Common myeloid progenitor, CD34-positive (primary cell): Measurements from ENCODE around the gene MEGF11.
A peak's percentile ranks its signal among the peaks of the same experiment; 100 is the strongest.

Experiments used
- CTCF ChIA-PET: fragments of 350-600 bp; sonication (Branson Sonifier 250); formaldehyde crosslinking; loops from one replicate; lab custom pipeline; 2021; ENCODE audit warnings: antibody characterized with exemption; lab: Charles Lee
- POLR2A ChIA-PET: fragments of 350-600 bp; sonication (Branson Sonifier 250); formaldehyde crosslinking; loops from one replicate; lab custom pipeline; 2021; ENCODE audit warnings: antibody characterized with exemption; lab: Charles Lee
- DNase-seq, 3 donors: peaks; one replicate each; pipeline versions ENCODE4 v3.0.0 to v3.0.0-alpha.2; 2013
- H3K27ac ChIP-seq, 2 experiments: 1 replicate in 1 of 2; 2 replicates in 1 of 2; pipeline ENCODE4 v1.7.0; 2013; ENCODE audit warnings: inconsistent platforms in 2 of 2, low read length in 2 of 2, mild to moderate bottlenecking in 2 of 2, low read depth in 1 of 2, moderate library complexity in 1 of 2; ENCODE audit not compliant: severe bottlenecking in 2 of 2, insufficient read depth in 1 of 2, poor library complexity in 1 of 2
- H3K27me3 ChIP-seq, 5 experiments: replicated peaks in 2 of 5; 1 replicate in 3 of 5; 2 replicates in 2 of 5; pipeline versions ENCODE4 v1.6.1 to v1.7.0; 2013; ENCODE audit warnings: low read length in 4 of 5, mild to moderate bottlenecking in 2 of 5, moderate library complexity in 2 of 5, inconsistent platforms in 1 of 5; ENCODE audit not compliant: insufficient read depth in 5 of 5, control insufficient read depth in 4 of 5
- H3K36me3 ChIP-seq, 4 experiments: 1 replicate in 2 of 4; 2 replicates in 2 of 4; pipeline versions ENCODE4 v1.6.1 to v1.7.0; 2013; ENCODE audit warnings: low read length in 3 of 4, control low read depth in 1 of 4, mild to moderate bottlenecking in 1 of 4; ENCODE audit not compliant: control insufficient read depth in 4 of 4, insufficient read depth in 4 of 4
- H3K4me1 ChIP-seq, 4 experiments: 1 replicate in 3 of 4; 2 replicates in 1 of 4; pipeline versions ENCODE4 v1.6.1 to v1.7.1; 2013; ENCODE audit warnings: low read length in 3 of 4, mild to moderate bottlenecking in 3 of 4, control low read depth in 1 of 4, inconsistent platforms in 1 of 4, moderate library complexity in 1 of 4; ENCODE audit not compliant: control insufficient read depth in 4 of 4, insufficient read depth in 4 of 4; ENCODE audit errors: control extremely low read depth in 1 of 4
- H3K4me3 ChIP-seq, 7 experiments: 1 replicate in 4 of 7; 2 replicates in 3 of 7; pipeline versions ENCODE4 v1.5.1 to v1.7.0; 2013; ENCODE audit warnings: mild to moderate bottlenecking in 7 of 7, low read length in 6 of 7, moderate library complexity in 6 of 7, inconsistent platforms in 2 of 7, low read depth in 2 of 7, control low read depth in 1 of 7; ENCODE audit not compliant: insufficient read depth in 4 of 7, control insufficient read depth in 1 of 7; ENCODE audit errors: extremely low read depth in 1 of 7
- H3K9me3 ChIP-seq, 5 experiments: 1 replicate in 4 of 5; 2 replicates in 1 of 5; pipeline versions ENCODE4 v1.6.1 to v1.7.1; 2013; ENCODE audit warnings: low read length in 4 of 5, mild to moderate bottlenecking in 2 of 5, inconsistent platforms in 1 of 5, low read depth in 1 of 5, moderate library complexity in 1 of 5; ENCODE audit not compliant: control insufficient read depth in 4 of 5, insufficient read depth in 2 of 5; ENCODE audit errors: control extremely low read depth in 1 of 5
- WGBS: methylation state at CpG from one replicate; pipeline ENCODE4 v1.1.5; 2013; ENCODE audit not compliant: insufficient coverage; 5-methylcytosine and 5-hydroxymethylcytosine counted together

The MEGF11 gene

DNA sequence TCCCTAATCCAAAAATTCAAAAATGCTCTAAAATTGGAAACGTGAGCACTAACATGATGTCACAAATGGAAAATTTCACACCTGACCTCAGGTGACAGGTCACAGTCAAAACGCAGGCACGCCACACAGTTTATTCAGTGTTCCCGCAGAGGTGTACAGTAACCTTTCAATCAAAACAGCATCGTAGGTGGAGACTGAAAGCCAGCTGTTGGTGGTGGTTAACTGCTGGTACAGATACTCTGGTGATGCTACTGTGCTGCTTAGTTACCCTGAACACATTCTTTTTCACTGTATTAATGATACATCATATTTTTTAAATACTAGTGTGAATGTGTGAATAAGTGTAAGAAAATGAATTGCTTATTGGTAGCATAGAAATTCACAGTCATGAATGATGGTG, 360.5 kb downstream of the MEGF11 start:
- Histone ChIP-seq H3K4me1 (peaks cover 0 to 9% (median under 1%) of the 10 kb centered on the region in 4 experiments), H3K27me3 (no peaks in the 10 kb centered on the region), H3K4me3 (no peak overlapping the region), H3K27ac (no peak overlapping the region), H3K36me3 (peaks cover 18 to 50% (median 36%) of the 10 kb centered on the region in 4 experiments), H3K9me3 (no peaks in the 10 kb centered on the region)
- POLR2A ChIA-PET = no interaction called here
- WGBS = 100% methylated on average over 5 of the region's 5 CpGs
- DNase-seq = no peak
- CTCF ChIA-PET = interaction anchor here (1.6 kb wide), 1 partner anchor 9 kb away, joined by 5 read pairs; no protein-coding TSS in a partner anchor

DNA sequence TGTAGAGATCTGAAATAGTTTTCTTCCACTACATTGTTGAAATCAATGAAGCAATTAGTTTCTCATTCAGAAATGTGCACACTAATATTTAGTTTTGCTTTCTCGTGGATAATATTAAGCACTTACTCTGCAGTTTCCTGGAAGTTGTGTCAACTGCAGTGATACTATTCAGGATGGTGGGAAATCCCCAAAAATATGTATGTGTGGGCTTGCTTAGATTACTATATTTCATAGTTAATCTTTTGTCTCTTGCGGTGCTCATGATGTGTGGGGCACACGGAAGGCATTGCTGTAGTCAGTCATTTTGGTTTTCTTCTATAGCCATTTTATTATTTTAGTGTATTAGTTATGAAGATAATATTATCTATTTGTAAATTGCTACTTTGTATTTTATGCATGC, 364.6 kb downstream of the MEGF11 start:
- no peak overlapping the region for H3K4me3 ChIP-seq
- no CpG with 5 or more reads among the region's 3 CpGs for WGBS
- no peaks in the 10 kb centered on the region for H3K9me3 ChIP-seq
- H3K27me3 ChIP-seq = no peaks in the 10 kb centered on the region
- ChIA-PET CTCF (no interaction called here), POLR2A (no interaction called here)
- DNase-seq = no peak
- H3K27ac ChIP-seq = no peak overlapping the region
- H3K36me3 ChIP-seq = peaks cover 24 to 66% (median 44%) of the 10 kb centered on the region in 4 experiments
- H3K4me1 ChIP-seq = peaks cover 0 to 7% (median 0%) of the 10 kb centered on the region in 4 experiments

DNA sequence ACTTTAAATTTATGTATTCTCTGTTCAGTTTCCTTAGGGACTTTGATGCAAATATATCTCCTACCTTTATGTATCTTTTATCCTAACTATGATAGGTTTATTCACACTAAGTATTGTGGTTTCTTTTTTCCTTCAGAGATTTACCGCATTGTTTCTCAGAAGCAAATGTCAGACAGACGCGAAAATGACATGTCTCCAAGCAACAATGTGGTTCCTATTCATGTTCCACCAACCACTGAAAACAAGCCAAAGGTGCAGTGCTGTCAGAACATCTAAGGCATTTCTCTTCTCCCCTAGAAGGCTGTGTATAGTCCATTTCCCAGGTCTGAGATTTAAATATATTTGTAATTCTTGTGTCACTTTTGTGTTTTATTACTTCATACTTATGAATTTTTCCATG, 366.0 kb downstream of the MEGF11 start:
- ChIA-PET POLR2A (no interaction called here), CTCF (interaction anchor here (0.8 kb wide), 1 partner anchor 10 kb away, joined by 3 read pairs; no protein-coding TSS in a partner anchor)
- H3K9me3 ChIP-seq = no peaks in the 10 kb centered on the region
- H3K27ac ChIP-seq = no peak overlapping the region
- peaks cover 20 to 66% (median 44%) of the 10 kb centered on the region in 4 experiments for H3K36me3 ChIP-seq
- peaks cover under 1 to 12% (median 3%) of the 10 kb centered on the region in 4 experiments for H3K4me1 ChIP-seq
- no peak for DNase-seq
- no peak overlapping the region for H3K4me3 ChIP-seq
- 88% methylated on average over 3 of the region's 3 CpGs for WGBS
- H3K27me3 ChIP-seq = no peaks in the 10 kb centered on the region

DNA sequence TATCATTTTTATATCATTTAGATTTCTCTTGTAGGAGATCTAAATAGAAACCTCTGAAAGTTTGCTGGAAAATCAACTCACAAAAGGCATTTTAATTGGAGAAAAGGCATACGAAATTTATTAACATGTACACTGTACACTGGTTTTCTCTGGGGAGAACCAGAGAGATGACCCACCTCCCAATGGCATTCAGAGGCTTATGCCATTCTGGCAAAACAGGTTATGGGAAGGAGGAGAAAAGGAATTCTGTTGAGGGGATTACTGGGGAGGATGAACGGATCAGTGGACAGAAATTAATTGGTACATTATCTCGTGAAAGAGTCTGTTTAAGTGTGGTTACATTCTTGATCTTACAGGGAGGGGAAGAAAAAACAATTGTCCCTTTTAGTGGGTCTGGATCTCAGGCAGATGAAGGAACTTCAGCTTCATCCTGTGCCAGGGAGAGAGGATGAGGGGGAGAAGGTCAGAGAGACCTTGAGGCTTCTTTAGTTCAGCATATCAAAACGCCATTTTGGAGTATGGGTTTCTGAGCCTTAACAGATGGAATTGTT, 367.8 kb downstream of the MEGF11 start:
- CTCF ChIA-PET = interaction anchor here (0.8 kb wide), 1 partner anchor 10 kb away, joined by 3 read pairs; no protein-coding TSS in a partner anchor
- POLR2A ChIA-PET = no interaction called here
- no peaks in the 10 kb centered on the region for H3K9me3 ChIP-seq
- no peak for DNase-seq
- H3K4me3 ChIP-seq = no peak overlapping the region
- H3K27me3 ChIP-seq = no peaks in the 10 kb centered on the region
- H3K36me3 ChIP-seq = peaks cover 16 to 66% (median 39%) of the 10 kb centered on the region in 4 experiments
- H3K27ac ChIP-seq = no peak overlapping the region
- peaks cover 13 to 30% (median 18%) of the 10 kb centered on the region in 4 experiments for H3K4me1 ChIP-seq
- 95% methylated on average over 4 of the region's 4 CpGs for WGBS

DNA sequence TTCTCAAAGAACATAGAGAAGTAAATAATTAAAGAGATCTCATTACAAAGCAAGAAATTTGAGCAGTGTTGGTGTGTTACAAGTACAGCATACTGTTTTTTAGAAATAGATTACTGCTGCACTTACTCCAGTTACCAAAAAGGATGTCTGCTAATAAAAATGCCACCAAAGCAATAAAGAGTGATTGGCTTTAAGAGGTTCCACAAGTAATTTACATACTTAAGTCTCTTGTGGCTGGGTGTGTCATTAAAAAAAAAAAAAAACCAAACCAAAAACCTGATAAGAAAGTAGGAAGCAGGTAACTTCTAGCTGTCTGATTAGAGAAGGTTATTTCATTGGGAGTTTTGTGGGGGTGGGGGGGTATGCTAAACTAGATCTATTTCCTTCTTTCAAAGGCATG, 369.0 kb downstream of the MEGF11 start:
- ChIA-PET POLR2A (no interaction called here), CTCF (interaction anchor here (0.6 to 0.7 kb wide), 2 partner anchors 15 to 198 kb away, joined by 3 read pairs; partner anchors contain the start of gene RAB11A)
- Histone ChIP-seq H3K9me3 (no peaks in the 10 kb centered on the region), H3K27ac (no peak overlapping the region), H3K27me3 (no peaks in the 10 kb centered on the region), H3K4me1 (peaks cover 13 to 32% (median 18%) of the 10 kb centered on the region in 4 experiments), H3K36me3 (peaks cover 17 to 68% (median 43%) of the 10 kb centered on the region in 4 experiments), H3K4me3 (no peak overlapping the region)
- peak in 2 of 3 donors; percentile 16 to 36 for DNase-seq

DNA sequence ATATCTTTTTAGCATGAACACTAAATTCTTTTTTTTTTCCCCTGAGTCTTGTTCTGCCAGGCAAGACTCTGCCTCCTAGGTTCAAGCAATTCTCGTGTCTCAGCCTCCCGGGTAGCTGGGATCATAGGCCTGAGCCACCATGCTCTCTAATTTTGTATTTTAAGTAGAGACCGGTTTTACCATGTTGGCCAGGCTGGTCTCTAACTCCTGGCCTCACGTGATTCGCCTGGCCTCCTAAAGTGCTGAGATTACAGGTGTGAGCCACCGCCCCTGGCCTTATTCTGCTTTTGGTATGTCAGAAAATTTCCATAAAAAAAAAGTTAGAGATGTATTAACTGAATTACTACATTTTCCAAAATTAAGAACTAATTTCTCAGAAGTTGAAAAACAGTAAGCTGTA, 370.0 kb downstream of the MEGF11 start:
- H3K27ac ChIP-seq = no peak overlapping the region
- ChIA-PET POLR2A (no interaction called here), CTCF (no interaction called here)
- DNase-seq = no peak
- H3K4me1 ChIP-seq = peaks cover 13 to 32% (median 18%) of the 10 kb centered on the region in 4 experiments
- 100% methylated on average over 3 of the region's 6 CpGs for WGBS
- no peaks in the 10 kb centered on the region for H3K9me3 ChIP-seq
- H3K36me3 ChIP-seq = peaks cover 19 to 67% (median 41%) of the 10 kb centered on the region in 4 experiments
- no peaks in the 10 kb centered on the region for H3K27me3 ChIP-seq
- H3K4me3 ChIP-seq = no peak overlapping the region

DNA sequence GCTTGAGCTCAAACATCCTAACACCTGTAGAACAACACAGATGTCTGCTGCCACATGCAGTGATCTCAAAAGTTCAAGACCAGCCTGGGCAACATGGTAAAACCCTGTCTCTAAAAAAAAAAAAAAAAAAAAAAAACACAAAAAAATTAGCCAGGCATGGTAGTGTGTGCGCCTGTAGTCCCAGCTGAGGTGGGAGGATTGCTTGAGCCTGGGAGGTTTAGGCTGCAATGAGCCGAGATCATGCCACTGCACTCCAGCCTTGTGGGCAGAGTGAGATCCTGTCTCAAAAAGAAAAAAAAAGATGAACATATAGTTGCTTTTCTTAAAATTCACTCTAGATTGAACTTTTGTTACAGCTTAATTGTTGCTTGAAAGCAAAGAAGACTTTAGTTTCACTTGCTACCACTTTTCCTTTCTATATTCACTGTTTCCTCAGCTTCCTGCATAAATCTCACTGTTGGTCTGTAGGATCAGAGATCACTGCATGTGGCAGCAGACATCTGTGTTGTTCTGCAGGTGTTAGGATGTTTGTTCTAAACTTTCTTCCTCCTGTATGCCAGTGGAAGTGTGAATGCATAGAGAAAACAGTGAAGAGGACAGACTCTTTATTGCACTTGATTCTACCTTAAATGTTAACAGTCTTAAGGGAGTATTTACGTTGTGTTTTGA, 371.6 kb downstream of the MEGF11 start:
- peaks cover 18 to 66% (median 38%) of the 10 kb centered on the region in 4 experiments for H3K36me3 ChIP-seq
- H3K27me3 ChIP-seq = no peaks in the 10 kb centered on the region
- 41% methylated on average over 3 of the region's 3 CpGs for WGBS
- CTCF ChIA-PET = interaction anchor here (0.7 to 1.4 kb wide), 3 partner anchors 12 to 244 kb away, joined by 3 to 4 read pairs (median 3); partner anchors contain the start of gene RAB11A
- peak in 2 of 3 donors; percentile 55 to 71 for DNase-seq
- POLR2A ChIA-PET = no interaction called here
- H3K27ac ChIP-seq = peak overlapping the region in 1 of 2 experiments; percentile 44
- peaks cover 13 to 32% (median 18%) of the 10 kb centered on the region in 4 experiments for H3K4me1 ChIP-seq
- H3K4me3 ChIP-seq = peak overlapping the region in 3 of 7 experiments; percentile 26 to 45 (median 32)
- no peaks in the 10 kb centered on the region for H3K9me3 ChIP-seq
